Osteoblast (primary cell): ENCODE measurements around the gene ITPRID2. TPM values are rescaled to one million over a fixed set of nuclear protein-coding genes. Genes with fewer than 3 reads are reported as not detected.

Experiments used
- DNase-seq: peaks from one replicate; pipeline ENCODE4 v3.0.0; 2011; ENCODE audit warnings: low spot score, mixed read lengths; ENCODE audit not compliant: insufficient read length; ENCODE audit errors: missing footprints
- H2AFZ ChIP-seq: 2 replicates; pipeline ENCODE4 v1.6.0; 2011; ENCODE audit warnings: mild to moderate bottlenecking, low read length
- H3K27ac ChIP-seq: 2 replicates; pipeline ENCODE4 v1.5.1; 2011; ENCODE audit warnings: mild to moderate bottlenecking, low read depth, low read length, moderate library complexity
- H3K27me3 ChIP-seq: 2 replicates; pipeline ENCODE4 v1.6.0; 2012; ENCODE audit warnings: mild to moderate bottlenecking, control low read depth, inconsistent platforms, low read length, moderate library complexity; ENCODE audit not compliant: insufficient read depth
- H3K36me3 ChIP-seq: 2 replicates; pipeline ENCODE4 v1.5.1; 2011; ENCODE audit warnings: mild to moderate bottlenecking, low read length, control low read depth, moderate library complexity; ENCODE audit not compliant: insufficient read depth
- H3K4me1 ChIP-seq: 2 replicates; pipeline ENCODE4 v1.5.1; 2011; ENCODE audit warnings: mild to moderate bottlenecking, low read length, control low read depth, moderate library complexity; ENCODE audit not compliant: insufficient read depth
- H3K4me2 ChIP-seq: 2 replicates; pipeline ENCODE4 v1.6.0; 2011; ENCODE audit warnings: mild to moderate bottlenecking, low read length; ENCODE audit not compliant: insufficient read depth
- H3K4me3 ChIP-seq: fragments of 200-600 bp; sonication (generic); 3 replicates; pipeline ENCODE4 v1.5.1; 2012; ENCODE audit warnings: mild to moderate bottlenecking, low read length, inconsistent platforms; ENCODE audit not compliant: insufficient read depth
- H3K79me2 ChIP-seq: 2 replicates; pipeline ENCODE4 v1.6.0; 2012; ENCODE audit warnings: mild to moderate bottlenecking, low read length, control low read depth, inconsistent platforms; ENCODE audit not compliant: insufficient read depth
- H3K9me3 ChIP-seq: 2 replicates; pipeline ENCODE4 v1.5.1; 2011; ENCODE audit warnings: low read depth, low read length, control low read depth
- H4K20me1 ChIP-seq: 2 replicates; pipeline ENCODE4 v1.6.0; 2012; ENCODE audit warnings: mild to moderate bottlenecking, low read length, control low read depth; ENCODE audit not compliant: insufficient read depth
- CTCF ChIP-seq: IDR thresholded peaks from 2 replicates; pipeline ENCODE4 v1.5.1; 2011; ENCODE audit warnings: mild to moderate bottlenecking, low read depth, low read length, moderate library complexity; ENCODE audit errors: extremely low read depth
- total RNA-seq: library from RNA; depleted of rRNA; stranded (reverse); fragments of >200 nt; gene quantifications from 2 replicates; pipeline ENCODE4 v1.2.3, GENCODE V29; 2012

Gene ITPRID2
- total RNA-seq, 1 donor = 108 TPM

- no peak for DNase-seq
- no peaks in the 10 kb centered on the region for H4K20me1 ChIP-seq
- no peak for TF ChIP-seq CTCF
These were observed 81.7 kb downstream of the ITPRID2 start for GRCh38 chr2:181973171-181973783.

GRCh38 chr2:181977661-181978350 lies 86.3 kb downstream of the ITPRID2 start:
- no peak for DNase-seq
- no peaks in the 10 kb centered on the region for H3K36me3 ChIP-seq
- no peak for TF ChIP-seq CTCF
- no peak overlapping the region for H3K27ac ChIP-seq
- no peaks in the 10 kb centered on the region for H3K27me3 ChIP-seq
- no peak overlapping the region for H3K4me3 ChIP-seq
- no peaks in the 10 kb centered on the region for H3K79me2 ChIP-seq
- H2AFZ ChIP-seq = peak overlapping the region; percentile 25
- H3K9me3 ChIP-seq = no peaks in the 10 kb centered on the region
- no peaks in the 10 kb centered on the region for H4K20me1 ChIP-seq
- peaks cover 3% of the 10 kb centered on the region for H3K4me1 ChIP-seq
- H3K4me2 ChIP-seq = no peak overlapping the region

More at GRCh38 chr2:181973171-181973783, 81.7 kb downstream of the ITPRID2 start:
- no peaks in the 10 kb centered on the region for H3K36me3 ChIP-seq
- H3K27ac ChIP-seq = no peak overlapping the region
- H3K9me3 ChIP-seq = no peaks in the 10 kb centered on the region
- H3K4me2 ChIP-seq = no peak overlapping the region
- no peak overlapping the region for H3K4me3 ChIP-seq
- no peaks in the 10 kb centered on the region for H3K79me2 ChIP-seq
- no peak overlapping the region for H2AFZ ChIP-seq
- no peaks in the 10 kb centered on the region for H3K27me3 ChIP-seq
- H3K4me1 ChIP-seq = peaks cover 3% of the 10 kb centered on the region

- H3K4me3 ChIP-seq = no peak overlapping the region
- no peaks in the 10 kb centered on the region for H3K36me3 ChIP-seq
- peaks cover 3% of the 10 kb centered on the region for H3K4me1 ChIP-seq
- H2AFZ ChIP-seq = no peak overlapping the region
- H3K9me3 ChIP-seq = no peaks in the 10 kb centered on the region
- no peak overlapping the region for H3K4me2 ChIP-seq
- no peak overlapping the region for H3K27ac ChIP-seq
- DNase-seq = no peak
- no peaks in the 10 kb centered on the region for H3K27me3 ChIP-seq
- H3K79me2 ChIP-seq = no peaks in the 10 kb centered on the region
- no peak for TF ChIP-seq CTCF
- H4K20me1 ChIP-seq = no peaks in the 10 kb centered on the region
These were observed 87.0 kb downstream of the ITPRID2 start for GRCh38 chr2:181978351-181979150.

Other genes with a start within 250 kb of the ITPRID2 start
- gene CERKL, start 234.6 kb upstream of the ITPRID2 start, total RNA-seq = under 0.01 TPM in 1 of 2 replicates, not detected in the other
- not detected in 2 replicates for gene NEUROD1, start 211.2 kb upstream of the ITPRID2 start, total RNA-seq
- gene PPP1R1C, start 94.1 kb downstream of the ITPRID2 start, total RNA-seq = 0.29 and 0.36 TPM in 2 replicates